IMR-90 (cell line): ENCODE measurements around the gene SCTR. TPM values are rescaled to one million over a fixed set of nuclear protein-coding genes. Genes with fewer than 3 reads are reported as not detected.

Source experiments
- ATAC-seq: fragments of 200-7000 bp; cut with Tn5 transposase; 2 replicates; pipeline ENCODE4 v1.9.1; 2020; ENCODE audit warnings: low read depth, mild to moderate bottlenecking, moderate library complexity
- BruUV-seq: library from RNA; stranded (reverse); fragments of 400-500 nt; replicated peaks from 2 replicates; lab custom pipeline; 2021; lab: Mats Ljungman, UMichigan
- CTCF ChIA-PET: fragments of 300-600 bp; formaldehyde crosslinking; extraction: SDS; loops from one replicate; lab custom pipeline; 2021; ENCODE audit warnings: antibody characterized with exemption; lab: Yijun Ruan, JAX
- POLR2A ChIA-PET: fragments of 300-600 bp; sonication (Branson Sonifier 250); formaldehyde crosslinking; loops from one replicate; lab custom pipeline; 2022; ENCODE audit warnings: antibody characterized with exemption; ENCODE audit not compliant: unreplicated experiment; lab: Charles Lee
- DNase-seq: peaks from one replicate; pipeline ENCODE4 v3.0.0; 2013
- H2AFZ ChIP-seq: replicated peaks from 2 replicates; pipeline ENCODE3; 2013; ENCODE audit warnings: low read length, mild to moderate bottlenecking; ENCODE audit not compliant: poor library complexity
- H2AK5ac ChIP-seq: 2 replicates; pipeline ENCODE4 v1.6.1; 2013; ENCODE audit warnings: low read depth, low read length, inconsistent platforms
- H2AK9ac ChIP-seq: replicated peaks from 2 replicates; pipeline ENCODE3; 2013; ENCODE audit warnings: mild to moderate bottlenecking, low read depth, low read length, moderate library complexity; ENCODE audit not compliant: poor library complexity
- H2BK120ac ChIP-seq: 2 replicates; pipeline ENCODE4 v1.6.1; 2013; ENCODE audit warnings: low read depth, low read length, inconsistent platforms
- H2BK15ac ChIP-seq: 3 replicates; pipeline ENCODE4 v1.6.1; 2013; ENCODE audit warnings: low read depth, low read length, inconsistent platforms
- H2BK20ac ChIP-seq: 2 replicates; pipeline ENCODE4 v1.6.1; 2013; ENCODE audit warnings: low read depth, mild to moderate bottlenecking, inconsistent platforms, low read length, moderate library complexity
- H2BK5ac ChIP-seq: 2 replicates; pipeline ENCODE4 v1.6.1; 2013; ENCODE audit warnings: mild to moderate bottlenecking, low read depth, low read length, inconsistent platforms; ENCODE audit not compliant: poor library complexity, severe bottlenecking
- H3K14ac ChIP-seq: replicated peaks from 2 replicates; pipeline ENCODE4 v1.6.1; 2013; ENCODE audit warnings: low read depth, low read length, inconsistent platforms
- H3K18ac ChIP-seq: 2 replicates; pipeline ENCODE4 v1.6.1; 2013; ENCODE audit warnings: low read depth, low read length, control low read depth
- H3K23ac ChIP-seq: 2 replicates; pipeline ENCODE4 v1.6.1; 2013; ENCODE audit warnings: low read depth, low read length, inconsistent platforms
- H3K27ac ChIP-seq: 2 replicates; pipeline ENCODE4 v1.5.1; 2013; ENCODE audit warnings: mild to moderate bottlenecking, control low read depth, low read length; ENCODE audit not compliant: insufficient read depth
- H3K27me3 ChIP-seq: 2 replicates; pipeline ENCODE4 v1.6.1; 2013; ENCODE audit warnings: low read length; ENCODE audit not compliant: control insufficient read depth, insufficient read depth
- H3K36me3 ChIP-seq: 2 replicates; pipeline ENCODE4 v1.6.1; 2013; ENCODE audit warnings: low read length, mixed read lengths; ENCODE audit not compliant: control insufficient read depth, insufficient read depth
- H3K4ac ChIP-seq: 2 replicates; pipeline ENCODE4 v1.6.1; 2013; ENCODE audit warnings: low read depth, low read length, inconsistent platforms
- H3K4me1 ChIP-seq: 2 replicates; pipeline ENCODE4 v1.6.1; 2013; ENCODE audit warnings: low read length, mixed read lengths; ENCODE audit not compliant: control insufficient read depth, insufficient read depth
- H3K4me2 ChIP-seq: 2 replicates; pipeline ENCODE4 v1.6.1; 2013; ENCODE audit warnings: low read depth, mild to moderate bottlenecking, control low read depth, low read length, moderate library complexity
- H3K4me3 ChIP-seq: 2 replicates; pipeline ENCODE4 v1.5.1; 2013; ENCODE audit warnings: low read depth, mild to moderate bottlenecking, control low read depth, low read length, moderate library complexity; ENCODE audit not compliant: insufficient read depth
- H3K56ac ChIP-seq: 2 replicates; pipeline ENCODE4 v1.6.1; 2013; ENCODE audit warnings: low read length, inconsistent platforms; ENCODE audit not compliant: insufficient read depth; ENCODE audit errors: extremely low read depth
- H3K79me1 ChIP-seq, 2 experiments: 2 replicates each; pipeline ENCODE4 v1.6.1; 2013; ENCODE audit warnings: low read length in 2 of 2, inconsistent platforms in 1 of 2, low read depth in 1 of 2
- H3K9ac ChIP-seq: 2 replicates; pipeline ENCODE4 v1.6.1; 2013; ENCODE audit warnings: low read depth, low read length, control low read depth
- H3K9me1 ChIP-seq: 2 replicates; pipeline ENCODE4 v1.6.1; 2013; ENCODE audit warnings: low read length, inconsistent platforms; ENCODE audit not compliant: insufficient read depth
- H3K9me3 ChIP-seq: 2 replicates; pipeline ENCODE4 v1.6.1; 2013; ENCODE audit warnings: low read length; ENCODE audit not compliant: control insufficient read depth, insufficient read depth
- H4K20me1 ChIP-seq: 2 replicates; pipeline ENCODE4 v1.6.1; 2013; ENCODE audit warnings: low read length, inconsistent platforms; ENCODE audit not compliant: insufficient read depth
- H4K5ac ChIP-seq: 2 replicates; pipeline ENCODE4 v1.6.1; 2013; ENCODE audit warnings: mild to moderate bottlenecking, low read depth, low read length, control low read depth
- H4K8ac ChIP-seq, 2 experiments: 2 replicates each; pipeline ENCODE4 v1.6.1; 2013; ENCODE audit warnings: low read depth in 2 of 2, low read length in 2 of 2, control low read depth in 1 of 2, inconsistent platforms in 1 of 2
- H4K91ac ChIP-seq: 2 replicates; pipeline ENCODE4 v1.6.1; 2013; ENCODE audit warnings: low read depth, low read length, inconsistent platforms; ENCODE audit not compliant: insufficient read depth
- CEBPB ChIP-seq: IDR thresholded peaks from 2 replicates; pipeline ENCODE4 v1.6.1; 2012; ENCODE audit warnings: low read depth, low read length, improper control_type of control experiment
- CHD1 ChIP-seq: IDR thresholded peaks from 2 replicates; pipeline ENCODE4 v1.6.1; 2012; ENCODE audit warnings: low read depth, low read length, improper control_type of control experiment
- CTCF ChIP-seq: conservative IDR thresholded peaks from 2 replicates; pipeline ENCODE4 v1.5.1; 2012; ENCODE audit warnings: mild to moderate bottlenecking, low read depth, low read length, improper control_type of control experiment
- ELK1 ChIP-seq: fragments of 150-350 bp; IDR thresholded peaks from 2 replicates; pipeline ENCODE4 v1.6.1; 2016; ENCODE audit warnings: low read depth, mild to moderate bottlenecking, low read length, moderate library complexity, borderline replicate concordance
- FOS ChIP-seq: fragments of 150-350 bp; IDR thresholded peaks from 2 replicates; pipeline ENCODE4 v1.6.1; 2016; ENCODE audit warnings: low read depth, low read length
- MAFK ChIP-seq: IDR thresholded peaks from 2 replicates; pipeline ENCODE4 v1.6.1; 2012; ENCODE audit warnings: low read depth, low read length, improper control_type of control experiment
- MAZ ChIP-seq: IDR thresholded peaks from 2 replicates; pipeline ENCODE4 v1.6.1; 2012; ENCODE audit warnings: low read depth, mild to moderate bottlenecking, low read length, improper control_type of control experiment, moderate library complexity, borderline replicate concordance
- MXI1 ChIP-seq: IDR thresholded peaks from 2 replicates; pipeline ENCODE4 v1.6.1; 2012; ENCODE audit warnings: low read depth, mild to moderate bottlenecking, low read length, moderate library complexity, borderline replicate concordance
- NFE2L2 ChIP-seq: fragments of 150-350 bp; IDR thresholded peaks from 2 replicates; pipeline ENCODE4 v1.6.1; 2016; ENCODE audit warnings: low read depth, mild to moderate bottlenecking, low read length
- POLR2A ChIP-seq: IDR thresholded peaks from 2 replicates; pipeline ENCODE4 v1.6.1; 2012; ENCODE audit warnings: mild to moderate bottlenecking, low read depth, low read length
- RAD21 ChIP-seq: IDR thresholded peaks from 2 replicates; pipeline ENCODE4 v1.6.1; 2012; ENCODE audit warnings: low read length, improper control_type of control experiment
- RCOR1 ChIP-seq: IDR thresholded peaks from 2 replicates; pipeline ENCODE4 v1.6.1; 2012; ENCODE audit warnings: mild to moderate bottlenecking, low read length, improper control_type of control experiment; ENCODE audit not compliant: insufficient replicate concordance
- RFX5 ChIP-seq: IDR thresholded peaks from 2 replicates; pipeline ENCODE4 v1.8.0; 2012; ENCODE audit warnings: low read depth, mild to moderate bottlenecking, low read length, moderate library complexity
- SMC3 ChIP-seq: fragments of 150-350 bp; IDR thresholded peaks from 2 replicates; pipeline ENCODE4 v1.6.1; 2016; ENCODE audit warnings: low read depth, mild to moderate bottlenecking, antibody characterized with exemption, low read length, moderate library complexity
- USF2 ChIP-seq: fragments of 150-350 bp; IDR thresholded peaks from 2 replicates; pipeline ENCODE4 v1.6.1; 2017; ENCODE audit warnings: mild to moderate bottlenecking, antibody characterized with exemption, low read length, low read depth
- WGBS, 2 experiments: methylation state at CpG; one replicate each; pipeline versions ENCODE4 v1.1.5 to v1.1.7; 2013; ENCODE audit warnings: missing lambda C conversion rate in 2 of 2; ENCODE audit not compliant: insufficient read length in 1 of 2; ENCODE audit errors: extremely low coverage in 2 of 2; 5-methylcytosine and 5-hydroxymethylcytosine counted together
- dilution Hi-C: fragments of 300-500 bp; cut with HindIII; formaldehyde crosslinking; loops from one replicate; pipeline ENCODE4 v1.14.3; 2018; ENCODE audit warnings: low sequenced_read_pairs; ENCODE audit not compliant: unreplicated experiment
- in situ Hi-C: fragments of 300-500 bp; cut with MboI; formaldehyde crosslinking; loops from 3 replicates; pipeline ENCODE4 v1.14.3; 2019; ENCODE audit warnings: low sequenced_read_pairs, inconsistent platforms, mixed read lengths
- intact Hi-C: fragments of 100-400 bp; cut with micrococcal nuclease; formaldehyde crosslinking; loops from 2 replicates; pipeline ENCODE4 v1.10.0; 2022
- polyA plus RNA-seq, 3 experiments: library from polyadenylated mRNA; depleted of rRNA; stranded (reverse); fragments of >200 nt; gene quantifications; 2 replicates each; pipeline ENCODE4 v1.2.3, GENCODE V29; 2012; ENCODE audit warnings: low replicate concordance in 1 of 3
- total RNA-seq: library from RNA; depleted of rRNA; stranded (reverse); fragments of >200 nt; gene quantifications from 2 replicates; pipeline ENCODE4 v1.2.3, GENCODE V29; 2012

The SCTR gene
- total and polyA plus RNA-seq, 2 of the 4 experiments (the other 2 are of a cell fraction) = not detected

DNA sequence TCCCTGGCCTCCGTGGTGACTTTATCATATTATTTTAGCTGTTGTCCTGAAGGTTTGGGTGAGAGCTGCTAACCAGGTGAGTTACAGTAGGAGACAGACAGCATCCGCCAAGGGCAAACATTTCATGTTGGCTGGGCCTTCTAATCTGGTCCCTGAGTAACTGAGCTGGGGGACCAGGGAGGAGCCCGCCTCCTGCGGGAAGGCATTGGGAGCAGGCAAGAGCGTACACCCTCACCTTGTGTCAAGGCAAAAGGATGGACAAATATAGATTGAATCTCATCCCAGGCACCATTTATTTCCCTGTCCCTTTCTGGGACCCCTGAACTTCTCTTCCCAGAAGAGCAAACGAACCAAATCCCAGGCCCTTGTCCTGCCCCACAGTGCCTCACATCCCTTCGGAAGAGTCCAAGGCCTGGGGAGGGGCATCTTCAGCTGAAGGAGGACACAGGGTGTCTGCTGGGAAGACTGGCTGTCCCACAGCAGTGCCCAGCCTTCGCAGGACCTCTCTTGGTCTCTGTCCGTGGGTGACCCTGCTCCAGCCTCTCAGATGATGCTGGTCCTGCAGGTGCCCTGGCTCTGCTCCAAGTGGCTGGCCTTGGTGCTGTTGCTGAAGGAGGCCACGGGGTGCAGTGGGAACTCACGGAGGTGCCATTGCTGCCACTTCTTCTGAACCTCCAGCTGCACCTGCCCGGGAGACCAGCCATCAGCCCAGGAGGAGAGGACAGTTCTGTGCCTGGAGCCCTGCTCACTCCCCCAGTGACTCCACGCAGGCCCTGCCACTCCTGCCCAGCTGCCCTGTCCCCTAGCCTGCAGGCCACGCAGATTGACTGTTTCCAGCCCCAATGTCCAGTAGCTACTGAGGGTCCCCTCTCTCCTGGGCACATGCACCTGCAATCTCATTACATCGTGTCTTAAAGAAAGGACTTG, 84.4 kb downstream of the SCTR start:
- DNase-seq (no peak), ATAC-seq (no peak)
- BruUV-seq = no TSS peak
- Histone ChIP-seq H3K27ac (no peak overlapping the region), H3K9ac (no peak overlapping the region), H3K23ac (no peak overlapping the region), H3K4me1 (no peaks in the 10 kb centered on the region), H3K56ac (no peak overlapping the region), H2BK120ac (no peak overlapping the region), H3K4me3 (no peak overlapping the region), H4K5ac (no peak overlapping the region), H4K8ac (no peak overlapping the region), H2BK15ac (no peak overlapping the region), H3K14ac (no peak overlapping the region), H2AK5ac (no peak overlapping the region), H3K4me2 (no peak overlapping the region), H3K36me3 (no peaks in the 10 kb centered on the region), H3K27me3 (peaks cover 18% of the 10 kb centered on the region), H2BK20ac (no peak overlapping the region), H3K9me1 (no peaks in the 10 kb centered on the region), H3K79me1 (no peaks in the 10 kb centered on the region), H4K91ac (no peak overlapping the region), H3K4ac (no peak overlapping the region), H2BK5ac (no peak overlapping the region), H2AK9ac (no peak overlapping the region), H2AFZ (no peak overlapping the region), H3K18ac (no peak overlapping the region), H3K9me3 (no peaks in the 10 kb centered on the region), H4K20me1 (no peaks in the 10 kb centered on the region)
- dilution Hi-C loops = no loop called here
- ChIA-PET CTCF (no interaction called here), POLR2A (no interaction called here)
- in situ Hi-C loops = no loop called here
- intact Hi-C loops = no loop called here
- WGBS, 2 experiments = 52% methylated on average over 5 of the region's 15 CpGs; no CpG with 5 or more reads in 1 of the 2 experiments
- TF ChIP-seq FOS (no peak), MAZ (no peak), RAD21 (no peak), CEBPB (no peak), CTCF (no peak), SMC3 (no peak), USF2 (no peak), MXI1 (no peak), ELK1 (no peak), CHD1 (no peak), MAFK (no peak), POLR2A (no peak), RFX5 (no peak), RCOR1 (no peak), NFE2L2 (no peak)
